KBM-7 (cell line): ENCODE results near the gene SV2C.
A peak's percentile ranks its signal among the peaks of the same experiment; 100 is the strongest.
"Not testable (repeated sequence)": the region's sequence is repeated elsewhere in the genome, so short reads cannot be mapped to it uniquely, and the experiment has no call there.

ENCODE experiments used
- DNase-seq: peaks from one replicate; pipeline ENCODE4 v3.0.0-alpha.2; 2015
- in situ Hi-C: fragments of 300-500 bp; cut with MboI; formaldehyde crosslinking; loops from 2 replicates; pipeline ENCODE4 v1.14.3; 2020; ENCODE audit warnings: low sequenced_read_pairs, low pct_unique_long_range_greater_than_20kb, mixed read lengths

Gene SV2C

GRCh38 chr5:76082772-76083554 is at the start of gene SV2C:
Gene SV2C (plus strand): TSS chr5:76083383. CDS start chr5:76131751, 48,368 bp downstream.
- in situ Hi-C loops: no loop called here
- DNase-seq: peak; percentile 16

GRCh38 chr5:76037736-76038151 is 45.4 kb upstream of the SV2C start:
- DNase-seq, in situ Hi-C loops: not testable (repeated sequence)

GRCh38 chr5:76038212-76038611 is 45.0 kb upstream of the SV2C start:
- DNase-seq: no peak
- in situ Hi-C loops: no loop called here

GRCh38 chr5:76040806-76041205 is 42.4 kb upstream of the SV2C start:
- in situ Hi-C loops: no loop called here
- DNase-seq: no peak

- peak; percentile 7 for DNase-seq
- in situ Hi-C loops: no loop called here
Measured at GRCh38 chr5:76041863-76042262, 41.3 kb upstream of the SV2C start.

- no peak for DNase-seq
- in situ Hi-C loops: no loop called here
Measured at GRCh38 chr5:76046741-76047140, 36.4 kb upstream of the SV2C start.

- in situ Hi-C loops: no loop called here
- no peak for DNase-seq
Measured at GRCh38 chr5:76050134-76050533, 33.0 kb upstream of the SV2C start.

- no peak for DNase-seq
- in situ Hi-C loops: no loop called here
Measured at GRCh38 chr5:76062502-76063041, 20.6 kb upstream of the SV2C start.

- no peak for DNase-seq
- in situ Hi-C loops: no loop called here
Measured at GRCh38 chr5:76065258-76065657, 17.9 kb upstream of the SV2C start.

- DNase-seq: no peak
- in situ Hi-C loops: no loop called here
Measured at GRCh38 chr5:76069061-76069735, 14.0 kb upstream of the SV2C start.

- in situ Hi-C loops: no loop called here
- peak; percentile 54 for DNase-seq
Measured at GRCh38 chr5:76074487-76075065, 8.6 kb upstream of the SV2C start.

GRCh38 chr5:76081811-76082771 is 1.1 kb upstream of the SV2C start:
- DNase-seq: no peak
- in situ Hi-C loops: no loop called here

GRCh38 chr5:76083555-76084495 is 642 bp downstream of the SV2C start:
- in situ Hi-C loops: no loop called here
- DNase-seq: no peak

- no peak for DNase-seq
- in situ Hi-C loops: no loop called here
Measured at GRCh38 chr5:76084496-76085242, 1.5 kb downstream of the SV2C start.

GRCh38 chr5:76085243-76085579 is 2.0 kb downstream of the SV2C start:
- in situ Hi-C loops: no loop called here
- no peak for DNase-seq

- DNase-seq: no peak
- in situ Hi-C loops: no loop called here
Measured at GRCh38 chr5:76086095-76086494, 2.9 kb downstream of the SV2C start.

GRCh38 chr5:76089156-76089555 is 6.0 kb downstream of the SV2C start:
- in situ Hi-C loops: not testable (repeated sequence)

More at GRCh38 chr5:76089156-76089555, 6.0 kb downstream of the SV2C start:
- not testable (repeated sequence) for DNase-seq
